Activated CD8-positive, alpha-beta T cell treated with anti-CD3 and anti-CD28 coated beads for 36 hours (primary cell): ENCODE data around the gene STK39. TPM values are rescaled to one million over a fixed set of nuclear protein-coding genes. Genes with fewer than 3 reads are reported as not detected.

Experiments used
- ATAC-seq: fragments of 200-7000 bp; cut with Tn5 transposase; one replicate; pipeline ENCODE4 v1.10.0; 2021; ENCODE audit warnings: mild to moderate bottlenecking, moderate library complexity
- CTCF ChIA-PET: fragments of 350-600 bp; sonication (Branson Sonifier 250); formaldehyde crosslinking; loops from one replicate; lab custom pipeline; 2021; ENCODE audit warnings: antibody characterized with exemption; lab: Charles Lee
- POLR2A ChIA-PET: fragments of 350-600 bp; sonication (Branson Sonifier 250); formaldehyde crosslinking; loops from one replicate; lab custom pipeline; 2021; ENCODE audit warnings: antibody characterized with exemption; lab: Charles Lee
- DNase-seq: peaks from one replicate; pipeline ENCODE4 v3.0.0-alpha.2; 2020
- H3K27ac Mint-ChIP-seq: one replicate; pipeline ENCODE4 v1.8.0; 2021; ENCODE audit warnings: mild to moderate bottlenecking, mixed read lengths
- H3K27me3 Mint-ChIP-seq: one replicate; pipeline ENCODE4 v1.8.0; 2021; ENCODE audit warnings: mixed read lengths
- H3K36me3 Mint-ChIP-seq: one replicate; pipeline ENCODE4 v1.8.0; 2021; ENCODE audit warnings: low read depth, mixed read lengths
- H3K4me1 Mint-ChIP-seq: one replicate; pipeline ENCODE4 v1.8.0; 2021; ENCODE audit warnings: low read depth, mixed read lengths
- H3K4me3 Mint-ChIP-seq: one replicate; pipeline ENCODE4 v1.8.0; 2021; ENCODE audit warnings: mild to moderate bottlenecking, moderate library complexity, mixed read lengths
- H3K9me3 Mint-ChIP-seq: one replicate; pipeline ENCODE4 v1.8.0; 2021; ENCODE audit warnings: mixed read lengths
- CTCF ChIP-seq: fragments of 200-600 bp; IDR thresholded peaks from one replicate; pipeline ENCODE4 v1.8.0; 2022; ENCODE audit warnings: antibody characterized with exemption, mild to moderate bottlenecking
- intact Hi-C: fragments of 100-400 bp; cut with micrococcal nuclease; formaldehyde crosslinking; loops from one replicate; pipeline ENCODE4 v1.10.0; 2022
- total RNA-seq, 2 experiments: library from RNA; stranded (reverse); gene quantifications; one replicate each; pipeline ENCODE4 v1.2.3, GENCODE V29; 2021

STK39 gene
- total RNA-seq, 2 experiments from 2014 or later: 32.8 to 33.9 TPM

GRCh38 chr2:168188002-168188401 is 59.4 kb downstream of the STK39 start:
- TF ChIP-seq CTCF: no peak
- H3K4me1 Mint-ChIP-seq: peaks cover 61% of the 10 kb centered on the region
- ATAC-seq (no peak), DNase-seq (no peak)
- peaks cover 2% of the 10 kb centered on the region for H3K36me3 Mint-ChIP-seq
- no peak overlapping the region for H3K27ac Mint-ChIP-seq
- H3K9me3 Mint-ChIP-seq: no peaks in the 10 kb centered on the region
- no peaks in the 10 kb centered on the region for H3K27me3 Mint-ChIP-seq
- intact Hi-C loops: no loop called here
- POLR2A ChIA-PET: no interaction called here
- no peak overlapping the region for H3K4me3 Mint-ChIP-seq
- CTCF ChIA-PET: interaction anchor here (0.9 kb wide), 1 partner anchor 13 kb away, joined by 3 read pairs; no protein-coding TSS in a partner anchor

GRCh38 chr2:168186452-168186851 is 60.9 kb downstream of the STK39 start:
- H3K4me3 Mint-ChIP-seq: no peak overlapping the region
- POLR2A ChIA-PET: no interaction called here
- no peaks in the 10 kb centered on the region for H3K36me3 Mint-ChIP-seq
- H3K4me1 Mint-ChIP-seq: peaks cover 57% of the 10 kb centered on the region
- no peaks in the 10 kb centered on the region for H3K27me3 Mint-ChIP-seq
- ATAC-seq (no peak), DNase-seq (no peak)
- intact Hi-C loops: no loop called here
- no peak overlapping the region for H3K27ac Mint-ChIP-seq
- CTCF ChIA-PET: interaction anchor here (1.1 to 1.4 kb wide), 2 partner anchors 8 to 67 kb away, joined by 4 read pairs; no protein-coding TSS in a partner anchor
- H3K9me3 Mint-ChIP-seq: no peaks in the 10 kb centered on the region
- TF ChIP-seq CTCF: no peak

- H3K4me1 Mint-ChIP-seq: peaks cover 59% of the 10 kb centered on the region
- TF ChIP-seq CTCF: no peak
- H3K27ac Mint-ChIP-seq: no peak overlapping the region
- POLR2A ChIA-PET: no interaction called here
- CTCF ChIA-PET: interaction anchor here (1.4 kb wide), 1 partner anchor 9 kb away, joined by 4 read pairs; no protein-coding TSS in a partner anchor
- intact Hi-C loops: no loop called here
- no peaks in the 10 kb centered on the region for H3K9me3 Mint-ChIP-seq
- ATAC-seq (no peak), DNase-seq (no peak)
- H3K4me3 Mint-ChIP-seq: no peak overlapping the region
- H3K27me3 Mint-ChIP-seq: no peaks in the 10 kb centered on the region
- H3K36me3 Mint-ChIP-seq: peaks cover 1% of the 10 kb centered on the region
These were observed 61.7 kb downstream of the STK39 start for GRCh38 chr2:168185583-168186274.

GRCh38 chr2:168184681-168185513 is 62.5 kb downstream of the STK39 start:
- no peaks in the 10 kb centered on the region for H3K9me3 Mint-ChIP-seq
- ChIA-PET POLR2A (no interaction called here), CTCF (interaction anchor here (1.3 kb wide), 1 partner anchor 12 kb away, joined by 3 read pairs; no protein-coding TSS in a partner anchor)
- no peak overlapping the region for H3K4me3 Mint-ChIP-seq
- H3K27me3 Mint-ChIP-seq: no peaks in the 10 kb centered on the region
- TF ChIP-seq CTCF: no peak
- intact Hi-C loops: no loop called here
- H3K27ac Mint-ChIP-seq: no peak overlapping the region
- ATAC-seq: no peak
- no peak for DNase-seq
- peaks cover 56% of the 10 kb centered on the region for H3K4me1 Mint-ChIP-seq
- peaks cover 6% of the 10 kb centered on the region for H3K36me3 Mint-ChIP-seq
